C4-2B (cell line): ENCODE results near the gene ZNF302.

ENCODE experiments used
- H3K27ac ChIP-seq: fragments of 450-650 bp; 2 replicates; pipeline ENCODE4 v1.5.1; 2017
- CTCF ChIP-seq: fragments of 450-650 bp; conservative IDR thresholded peaks from 2 replicates; pipeline ENCODE4 v1.5.1; 2017; ENCODE audit warnings: mild to moderate bottlenecking
- ZFX ChIP-seq: fragments of 450-650 bp; IDR thresholded peaks from 2 replicates; pipeline ENCODE4 v1.6.1; 2017

Gene ZNF302

GRCh38 chr19:34713262-34713637, 35.8 kb downstream of the ZNF302 start:
- no peak overlapping the region for H3K27ac ChIP-seq
- TF ChIP-seq ZFX (no peak), CTCF (no peak; the same call in 1 of the 2 replicates)

GRCh38 chr19:34715357-34715756, 37.9 kb downstream of the ZNF302 start:
- H3K27ac ChIP-seq: no peak overlapping the region
- TF ChIP-seq ZFX: no peak
- TF ChIP-seq CTCF: no peak

- H3K27ac ChIP-seq: no peak overlapping the region
- TF ChIP-seq CTCF (no peak), ZFX (no peak)
Measured at GRCh38 chr19:34722353-34722752, 44.9 kb downstream of the ZNF302 start.

GRCh38 chr19:34725400-34725799, 47.9 kb downstream of the ZNF302 start:
- H3K27ac ChIP-seq: no peak overlapping the region
- TF ChIP-seq CTCF (no peak), ZFX (no peak)

GRCh38 chr19:34731019-34731829, 53.7 kb downstream of the ZNF302 start:
- no peak for TF ChIP-seq CTCF
- TF ChIP-seq ZFX: no peak
- H3K27ac ChIP-seq: no peak overlapping the region

- TF ChIP-seq ZFX (no peak), CTCF (no peak)
- H3K27ac ChIP-seq: no peak overlapping the region
Measured at GRCh38 chr19:34731964-34732363, 54.5 kb downstream of the ZNF302 start.

- TF ChIP-seq CTCF (no peak), ZFX (no peak)
- H3K27ac ChIP-seq: peak overlapping the region; percentile 90
Measured at GRCh38 chr19:34732612-34733211, 55.2 kb downstream of the ZNF302 start.
